Endothelial cell (in vitro differentiated cells): ENCODE results near the gene LRRC42. TPM values are rescaled to one million over a fixed set of nuclear protein-coding genes. Genes with fewer than 3 reads are reported as not detected.
"Not testable (repeated sequence)": the region's sequence is repeated elsewhere in the genome, so short reads cannot be mapped to it uniquely, and the experiment has no call there.

Experiments used
- DNase-seq: peaks from one replicate; pipeline ENCODE4 v3.0.0; 2021; ENCODE audit warnings: low spot score
- H3K27ac Mint-ChIP-seq: one replicate; pipeline ENCODE4 v1.8.0; 2021; ENCODE audit warnings: mixed read lengths, inconsistent platforms; ENCODE audit not compliant: unreplicated experiment
- H3K27me3 Mint-ChIP-seq: one replicate; pipeline ENCODE4 v1.8.0; 2021; ENCODE audit warnings: mild to moderate bottlenecking, moderate library complexity, mixed read lengths, inconsistent platforms; ENCODE audit not compliant: unreplicated experiment
- H3K36me3 Mint-ChIP-seq: one replicate; pipeline ENCODE4 v1.8.0; 2021; ENCODE audit warnings: mild to moderate bottlenecking, low read depth, mixed read lengths, inconsistent platforms; ENCODE audit not compliant: unreplicated experiment
- H3K4me1 Mint-ChIP-seq: one replicate; pipeline ENCODE4 v1.8.0; 2021; ENCODE audit warnings: mild to moderate bottlenecking, mixed read lengths, inconsistent platforms; ENCODE audit not compliant: unreplicated experiment
- H3K4me3 Mint-ChIP-seq: one replicate; pipeline ENCODE4 v1.8.0; 2021; ENCODE audit warnings: mild to moderate bottlenecking, mixed read lengths, inconsistent platforms; ENCODE audit not compliant: unreplicated experiment
- H3K9me3 Mint-ChIP-seq: one replicate; pipeline ENCODE4 v1.8.0; 2021; ENCODE audit warnings: mixed read lengths, inconsistent platforms; ENCODE audit not compliant: unreplicated experiment
- CTCF ChIP-seq: fragments of 200-600 bp; sonication (generic); IDR thresholded peaks from one replicate; pipeline ENCODE4 v1.5.0; 2021; ENCODE audit warnings: antibody characterized with exemption; ENCODE audit not compliant: unreplicated experiment
- total RNA-seq: library from RNA; stranded (reverse); fragmentation: NEBNext Ultra II Directional; extraction: Animal tissue kit (Norgen Biotek cat#: 25700); gene quantifications from one replicate; pipeline ENCODE4 v1.2.1, GENCODE V29; 2021; ENCODE audit not compliant: unreplicated experiment

Gene LRRC42
- total RNA-seq, 1 donor from 2014 or later: 43.6 TPM

GRCh38 chr1:53986458-53986857 lies 40.3 kb downstream of the LRRC42 start:
- no peaks in the 10 kb centered on the region for H3K27me3 Mint-ChIP-seq
- TF ChIP-seq CTCF: no peak
- no peak overlapping the region for H3K4me3 Mint-ChIP-seq
- H3K9me3 Mint-ChIP-seq: no peaks in the 10 kb centered on the region
- H3K36me3 Mint-ChIP-seq: no peaks in the 10 kb centered on the region
- no peak overlapping the region for H3K27ac Mint-ChIP-seq
- DNase-seq: no peak
- H3K4me1 Mint-ChIP-seq: peaks cover 10% of the 10 kb centered on the region

- TF ChIP-seq CTCF: no peak
- Mint-ChIP-seq H3K27ac (no peak overlapping the region), H3K9me3 (no peaks in the 10 kb centered on the region), H3K4me3 (no peak overlapping the region), H3K36me3 (no peaks in the 10 kb centered on the region), H3K27me3 (no peaks in the 10 kb centered on the region), H3K4me1 (peaks cover under 1% of the 10 kb centered on the region)
- DNase-seq: no peak
Observed at GRCh38 chr1:53987880-53988279, 41.7 kb downstream of the LRRC42 start.

GRCh38 chr1:53992085-53992874 lies 46.1 kb downstream of the LRRC42 start:
- Mint-ChIP-seq H3K27ac (no peak overlapping the region), H3K4me1 (no peaks in the 10 kb centered on the region), H3K36me3 (no peaks in the 10 kb centered on the region), H3K9me3 (no peaks in the 10 kb centered on the region), H3K27me3 (no peaks in the 10 kb centered on the region), H3K4me3 (no peak overlapping the region)
- no peak for TF ChIP-seq CTCF
- DNase-seq: no peak

GRCh38 chr1:53994516-53994915 lies 48.4 kb downstream of the LRRC42 start:
- H3K9me3 Mint-ChIP-seq, DNase-seq, H3K4me1 Mint-ChIP-seq, H3K27me3 Mint-ChIP-seq, H3K27ac Mint-ChIP-seq, H3K4me3 Mint-ChIP-seq, H3K36me3 Mint-ChIP-seq: not testable (repeated sequence)

GRCh38 chr1:53995683-53996082 lies 49.5 kb downstream of the LRRC42 start:
- TF ChIP-seq CTCF: no peak
- no peaks in the 10 kb centered on the region for H3K4me1 Mint-ChIP-seq
- no peaks in the 10 kb centered on the region for H3K27me3 Mint-ChIP-seq
- no peaks in the 10 kb centered on the region for H3K9me3 Mint-ChIP-seq
- H3K27ac Mint-ChIP-seq: no peak overlapping the region
- H3K36me3 Mint-ChIP-seq: no peaks in the 10 kb centered on the region
- DNase-seq: no peak
- no peak overlapping the region for H3K4me3 Mint-ChIP-seq
